Stimulated activated CD4-positive, alpha-beta T cell treated with anti-CD3 and anti-CD28 coated beads, Interleukin-1b, Interleukin-23, amount 100 ng/mL, for 4 hours (primary cell): ENCODE data around the gene NAPB.

Experiments
- DNase-seq, 2 donors: peaks; one replicate each; pipeline ENCODE4 v3.0.0-alpha.2; 2020; ENCODE audit warnings: low read depth in 2 of 2

Gene NAPB

GRCh38 chr20:23406880-23407279 lies 14.4 kb downstream of the NAPB start:
- DNase-seq, result no peak

DNA sequence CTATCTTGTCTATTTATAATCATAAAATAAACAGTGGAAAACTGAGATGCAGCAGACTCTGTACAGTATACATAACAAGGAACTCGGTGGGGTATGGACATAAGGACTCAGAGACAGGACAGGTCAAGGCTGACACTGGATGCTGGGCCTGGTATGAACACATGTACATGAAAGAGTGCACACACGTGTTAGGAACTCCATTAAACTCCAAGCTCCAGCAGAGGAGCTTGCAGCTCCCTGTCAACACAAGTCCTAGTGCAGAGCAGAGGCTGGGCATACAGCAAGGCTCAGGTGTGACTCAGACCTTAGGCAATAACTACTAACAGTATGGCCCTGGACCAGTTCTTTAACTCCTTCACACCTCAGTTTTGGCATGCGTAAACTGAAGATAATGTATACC lies 17.1 kb downstream of the NAPB start:
- DNase-seq, result no peak

GRCh38 chr20:23403751-23404150 lies 17.5 kb downstream of the NAPB start:
- DNase-seq, result no peak

- DNase-seq, result no peak
Measured at GRCh38 chr20:23401051-23401450, 20.2 kb downstream of the NAPB start.

DNA sequence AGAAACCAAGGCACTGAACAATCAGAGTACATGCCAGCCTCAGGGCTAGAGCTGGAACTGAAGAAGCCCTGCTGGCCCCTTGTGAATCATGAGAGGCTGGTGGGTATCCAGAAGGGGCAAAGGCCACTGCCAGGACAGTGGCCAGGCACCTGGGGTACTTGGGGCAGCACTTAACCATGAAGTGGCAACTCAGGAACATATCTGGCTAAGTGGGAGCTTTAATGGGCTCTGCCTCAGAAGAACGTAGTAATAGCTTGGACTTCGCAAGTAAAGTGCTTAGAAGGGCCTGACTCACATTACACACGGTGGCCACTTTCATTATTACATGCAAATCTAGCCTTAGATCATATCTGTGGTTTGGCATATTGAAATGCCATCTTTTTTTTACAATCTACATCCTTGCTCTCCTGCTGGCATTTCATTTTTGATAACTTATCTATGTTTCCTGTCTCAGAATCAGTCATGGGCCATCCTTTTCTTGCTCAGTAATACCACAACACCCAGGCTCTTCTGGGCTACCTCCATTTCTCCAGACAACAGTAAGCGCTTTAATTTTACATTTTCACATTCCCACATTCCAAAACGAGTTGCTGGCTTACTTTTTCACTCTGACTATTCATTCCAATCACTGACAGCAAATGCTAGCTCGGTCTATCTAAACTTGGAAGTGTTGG lies 21.6 kb downstream of the NAPB start:
- DNase-seq, result no peak

DNA sequence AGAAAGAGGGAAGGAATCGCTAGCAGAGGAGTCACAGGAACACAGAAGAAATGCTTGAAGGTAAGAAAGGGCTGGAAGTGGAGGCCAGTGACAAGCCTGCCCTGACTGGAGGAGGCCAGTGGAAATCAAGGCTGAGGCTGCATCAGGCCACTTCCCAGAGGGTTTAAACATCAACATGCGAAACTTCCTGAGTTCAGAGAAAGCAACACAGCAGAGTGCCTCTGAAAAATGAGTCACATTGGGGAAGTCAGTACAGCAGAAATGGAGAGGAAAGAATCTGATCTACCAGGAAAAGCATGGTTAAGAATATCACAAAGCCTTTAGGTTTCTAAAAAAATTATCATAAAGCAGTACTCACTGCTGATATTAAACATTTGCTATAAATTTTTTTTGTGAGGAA lies 23.3 kb downstream of the NAPB start:
- DNase-seq, result no peak

GRCh38 chr20:23396950-23397627 lies 24.2 kb downstream of the NAPB start:
- no peak for DNase-seq

GRCh38 chr20:23393996-23394775 lies 27.1 kb downstream of the NAPB start:
- DNase-seq, result no peak

DNA sequence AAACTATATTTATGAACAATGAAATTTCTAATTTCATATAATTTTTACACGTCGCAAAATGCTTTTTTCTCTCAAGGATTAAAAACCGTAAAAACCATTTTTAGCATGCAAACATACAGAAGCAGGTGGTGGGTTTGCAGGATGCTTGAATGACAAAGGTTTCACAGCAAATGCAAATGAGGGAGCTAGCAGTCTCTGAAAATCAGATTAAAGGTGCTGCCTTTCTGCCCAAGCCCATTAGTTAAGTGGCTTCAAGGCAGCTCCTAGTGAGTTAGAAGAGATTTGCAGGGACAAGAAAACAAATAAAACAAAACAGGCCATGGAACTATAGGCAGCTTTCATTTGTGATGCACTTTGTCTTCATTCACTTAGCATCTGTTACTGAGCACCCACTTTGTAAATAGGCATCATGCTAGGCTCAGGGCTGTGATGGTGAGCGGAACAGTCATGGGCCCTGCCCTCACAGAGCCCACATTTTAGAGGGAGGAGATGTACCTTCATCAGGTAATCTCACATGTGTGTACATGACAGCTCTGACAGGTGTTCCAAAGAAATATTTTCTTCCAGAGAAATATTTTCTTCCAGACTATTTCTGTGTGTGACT lies 29.5 kb downstream of the NAPB start:
- no peak for DNase-seq

DNA sequence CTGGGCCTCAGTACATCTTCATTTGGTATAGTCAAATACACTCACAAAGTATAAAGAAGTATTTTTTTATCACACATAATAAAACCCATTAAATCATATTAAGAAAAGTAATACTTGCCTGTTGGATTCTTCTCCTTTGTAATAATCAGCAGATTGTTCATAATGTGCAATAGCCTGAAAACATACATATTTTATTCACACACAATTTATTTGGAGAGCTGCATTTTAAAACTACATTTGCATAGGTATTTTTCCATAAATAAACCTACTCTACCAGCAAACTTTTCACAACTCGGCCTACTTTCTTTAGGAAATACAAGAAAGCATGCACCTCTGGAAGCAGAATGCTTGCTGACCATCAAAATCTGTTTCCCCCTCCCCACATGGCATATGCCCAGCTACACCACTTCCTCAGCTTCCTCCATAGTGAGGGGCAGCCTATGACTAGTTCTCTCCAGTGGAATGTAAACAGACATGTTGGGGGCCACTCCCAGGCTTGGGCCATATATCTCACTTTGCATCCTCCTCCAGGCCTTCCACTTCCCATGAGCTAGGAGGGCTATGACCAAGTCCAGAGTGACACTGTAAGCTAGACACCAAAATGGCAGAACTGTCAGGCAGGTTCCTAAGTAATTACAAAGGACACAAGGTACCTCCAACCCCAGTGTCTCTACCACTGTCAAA lies 31.1 kb downstream of the NAPB start:
- no peak for DNase-seq

GRCh38 chr20:23387118-23387443 lies 34.2 kb downstream of the NAPB start:
- no peak for DNase-seq

GRCh38 chr20:23386304-23387117 lies 34.8 kb downstream of the NAPB start:
- DNase-seq, result no peak

DNA sequence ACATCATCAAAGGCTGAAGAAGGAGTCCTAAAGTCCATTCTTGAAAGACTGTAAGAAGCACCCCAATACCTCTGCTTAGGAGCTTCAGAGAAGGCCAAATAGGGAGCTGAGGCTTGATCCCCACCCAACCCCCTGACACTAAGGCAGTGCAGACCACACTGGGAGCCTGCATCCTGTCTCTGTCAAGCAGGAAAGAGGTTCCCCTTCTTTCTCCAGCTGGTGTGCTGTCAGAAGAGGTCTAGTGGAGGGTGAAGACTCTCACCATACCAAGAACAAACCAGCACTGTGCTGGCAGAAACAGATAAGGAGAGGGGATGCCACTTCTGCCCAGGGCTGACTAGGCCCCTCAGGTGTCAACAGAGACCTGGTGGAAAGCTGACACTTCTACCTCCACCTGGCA lies 39.4 kb downstream of the NAPB start:
- no peak for DNase-seq

- no peak for DNase-seq
Measured at GRCh38 chr20:23379772-23380171, 41.5 kb downstream of the NAPB start.

GRCh38 chr20:23375827-23376226 lies 45.5 kb downstream of the NAPB start:
- DNase-seq, result no peak

GRCh38 chr20:23374441-23374840 lies 46.8 kb downstream of the NAPB start:
- no peak for DNase-seq

DNA sequence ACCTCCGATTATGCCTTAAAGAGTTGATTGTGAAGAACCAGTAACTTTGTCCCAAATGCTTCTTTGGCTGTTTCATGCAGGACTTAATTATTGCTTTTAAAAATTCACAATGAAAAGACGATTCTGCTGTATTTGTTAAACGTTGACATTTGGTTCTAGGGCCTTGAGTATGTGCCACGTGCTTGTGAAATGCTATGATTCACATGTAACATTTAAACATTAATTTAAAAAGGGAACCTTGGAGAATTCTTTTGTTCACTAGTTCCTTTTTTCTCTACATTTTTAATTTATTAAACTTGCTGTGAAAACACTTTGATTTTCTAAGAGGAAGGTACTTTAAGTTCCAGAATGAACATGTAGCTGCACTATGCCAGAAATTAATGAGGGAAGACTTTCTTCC lies 49.8 kb downstream of the NAPB start:
- DNase-seq, result no peak

GRCh38 chr20:23370873-23371272 lies 50.4 kb downstream of the NAPB start:
- no peak for DNase-seq

DNA sequence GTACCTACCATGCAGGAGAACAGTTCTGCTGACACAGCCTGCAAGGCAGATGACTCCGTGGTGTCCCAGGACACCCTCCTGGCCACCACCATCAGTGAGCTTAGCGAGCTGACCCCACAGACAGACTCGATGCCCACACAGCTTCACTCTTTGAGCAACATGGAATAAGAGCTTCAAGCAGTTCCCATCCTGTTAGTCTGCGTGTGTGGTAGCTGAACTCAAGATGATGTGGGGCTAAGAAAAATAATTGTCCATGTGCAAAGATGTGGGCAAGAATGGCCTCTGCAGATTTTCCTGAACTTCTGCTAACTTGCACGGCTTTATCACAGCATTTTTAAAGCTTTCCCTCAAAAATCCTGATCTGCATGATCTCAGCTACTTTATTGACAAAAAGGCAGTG lies 51.0 kb downstream of the NAPB start:
- DNase-seq, result no peak

- DNase-seq, result no peak
Measured at GRCh38 chr20:23369072-23369823, 52.0 kb downstream of the NAPB start.
